RWPE2 (cell line): Measurements from ENCODE around the gene DBH.

Experiments used
- ATAC-seq: fragments of 200-7000 bp; cut with Tn5 transposase; 3 replicates; pipeline ENCODE4 v1.9.1; 2021; ENCODE audit warnings: low read depth
- DNase-seq: peaks from one replicate; pipeline ENCODE4 v3.0.0-alpha.2; 2020; ENCODE audit warnings: low spot score
- H3K27ac ChIP-seq: fragments of 450-650 bp; 2 replicates; pipeline ENCODE4 v1.5.1; 2017; ENCODE audit warnings: mild to moderate bottlenecking; ENCODE audit not compliant: poor library complexity, severe bottlenecking
- H3K27me3 ChIP-seq: fragments of 250-450 bp; sonication (Bioruptor Pico); 2 replicates; pipeline ENCODE4 v1.5.1; 2021; ENCODE audit warnings: mild to moderate bottlenecking, moderate library complexity; ENCODE audit not compliant: insufficient read depth, poor library complexity, severe bottlenecking
- H3K36me3 ChIP-seq: fragments of 250-450 bp; sonication (Bioruptor Pico); 2 replicates; pipeline ENCODE4 v1.5.1; 2020; ENCODE audit warnings: low read depth, mild to moderate bottlenecking, moderate library complexity
- H3K4me1 ChIP-seq: fragments of 250-450 bp; sonication (Bioruptor Pico); 2 replicates; pipeline ENCODE4 v1.5.1; 2021; ENCODE audit warnings: mild to moderate bottlenecking, moderate library complexity; ENCODE audit not compliant: insufficient read depth, poor library complexity, severe bottlenecking
- H3K4me3 ChIP-seq: fragments of 250-450 bp; sonication (Bioruptor Pico); 2 replicates; pipeline ENCODE4 v1.5.1; 2021; ENCODE audit warnings: mild to moderate bottlenecking, moderate library complexity; ENCODE audit not compliant: severe bottlenecking
- H3K9me3 ChIP-seq: fragments of 250-450 bp; sonication (Bioruptor Pico); 2 replicates; pipeline ENCODE4 v1.5.1; 2021; ENCODE audit warnings: mild to moderate bottlenecking, moderate library complexity; ENCODE audit not compliant: severe bottlenecking
- CTCF ChIP-seq: fragments of 450-650 bp; IDR thresholded peaks from one replicate; pipeline ENCODE4 v1.5.1; 2017; ENCODE audit warnings: mild to moderate bottlenecking, moderate library complexity; ENCODE audit not compliant: poor library complexity, severe bottlenecking

The DBH gene

DNA sequence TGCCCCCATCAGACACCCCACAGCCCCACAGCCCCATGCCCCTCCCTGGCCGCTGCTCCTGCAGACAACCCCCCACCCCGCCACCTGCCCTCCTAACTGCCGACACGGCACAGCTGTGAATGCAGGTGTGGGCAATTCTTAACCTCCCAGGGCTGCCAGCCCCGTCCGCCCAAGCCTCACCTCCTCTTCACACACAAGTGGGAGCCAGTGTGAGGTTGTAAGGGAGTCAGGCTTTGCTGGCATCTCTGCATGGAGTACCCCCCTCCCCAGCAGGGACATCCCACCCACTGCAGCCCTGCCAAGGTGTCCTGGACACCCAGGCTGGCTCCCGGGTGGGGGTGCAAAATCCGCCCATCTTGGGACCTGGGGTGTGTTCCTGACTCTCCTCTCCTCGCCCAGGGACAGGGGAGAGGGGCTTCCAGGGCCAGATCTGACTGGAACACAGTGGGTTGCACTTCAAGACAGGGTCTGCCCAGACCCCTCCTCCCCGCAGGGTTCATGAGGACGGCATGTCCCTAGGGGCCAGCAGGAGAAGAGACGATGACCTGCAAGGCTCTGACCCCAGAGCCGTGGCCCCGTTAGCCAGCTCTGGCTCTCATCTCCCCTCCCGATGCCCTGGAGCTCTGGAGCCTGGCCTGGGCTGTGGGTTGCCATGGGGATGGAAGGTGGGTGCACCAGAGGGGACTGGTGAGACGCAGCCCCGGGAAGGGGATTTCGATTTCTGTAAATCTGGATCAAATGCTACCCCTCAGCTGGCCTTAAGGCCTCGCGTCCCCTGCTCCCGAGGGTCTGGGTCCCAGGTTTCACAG, 67.6 kb downstream of the DBH start:
- no peaks in the 10 kb centered on the region for H3K36me3 ChIP-seq
- H3K27me3 ChIP-seq, result peaks cover 37% of the 10 kb centered on the region
- no peak for TF ChIP-seq CTCF
- H3K9me3 ChIP-seq, result no peaks in the 10 kb centered on the region
- H3K4me1 ChIP-seq, result no peaks in the 10 kb centered on the region
- ATAC-seq (no peak), DNase-seq (peak; percentile 58)
- no peak overlapping the region for H3K4me3 ChIP-seq
- H3K27ac ChIP-seq, result no peak overlapping the region

DNA sequence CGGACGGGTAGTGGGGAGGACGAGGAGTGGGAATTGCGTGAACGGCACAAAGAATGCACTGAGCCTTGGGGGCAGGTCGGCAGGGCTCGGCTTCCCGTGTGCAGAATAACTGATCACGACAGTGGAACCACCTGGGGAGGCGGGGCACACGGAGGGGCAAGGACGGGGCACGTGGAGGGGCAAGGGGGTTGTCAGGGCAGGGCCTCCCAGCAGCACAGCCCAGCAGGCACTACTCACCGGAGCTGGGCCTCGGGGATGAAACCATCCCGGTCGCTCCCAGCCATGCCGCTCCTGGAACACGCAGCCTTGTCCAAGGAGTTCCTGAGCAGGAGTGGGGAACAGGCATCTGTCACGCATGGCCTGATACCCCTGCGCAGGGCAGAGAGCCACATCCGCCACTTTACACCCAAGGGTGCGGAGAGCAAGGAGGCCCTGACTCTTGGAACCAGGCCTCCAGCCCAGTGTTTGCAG, 68.6 kb downstream of the DBH start:
- H3K4me3 ChIP-seq, result no peak overlapping the region
- H3K27ac ChIP-seq, result no peak overlapping the region
- DNase-seq, result peak; percentile 51

DNA sequence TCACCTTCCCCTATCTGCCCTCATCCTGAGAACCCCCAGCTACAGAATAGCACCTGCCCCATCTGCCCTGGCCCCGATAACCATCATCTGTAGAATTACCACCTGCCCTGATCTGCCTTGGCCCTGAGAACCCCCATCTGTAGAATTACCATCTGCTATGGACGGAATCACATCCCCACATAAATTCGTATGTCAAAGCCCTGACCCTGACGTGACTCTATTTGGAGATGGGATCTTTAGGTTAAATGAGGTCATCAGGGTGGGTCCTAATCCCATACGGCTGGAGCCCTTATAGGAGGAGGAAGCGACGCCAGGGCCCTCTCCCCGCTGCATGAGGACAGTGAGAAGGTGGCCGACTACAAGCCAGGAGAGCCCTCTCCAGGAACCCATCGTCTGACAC, 69.4 kb downstream of the DBH start:
- DNase-seq (no peak), ATAC-seq (no peak)
- no peak for TF ChIP-seq CTCF
- no peak overlapping the region for H3K4me3 ChIP-seq
- H3K36me3 ChIP-seq, result no peaks in the 10 kb centered on the region
- no peaks in the 10 kb centered on the region for H3K9me3 ChIP-seq
- peaks cover 28% of the 10 kb centered on the region for H3K27me3 ChIP-seq
- H3K4me1 ChIP-seq, result no peaks in the 10 kb centered on the region
- no peak overlapping the region for H3K27ac ChIP-seq

More for the DNA sequence above, 68.6 kb downstream of the DBH start:
- no peak for ATAC-seq
- no peaks in the 10 kb centered on the region for H3K4me1 ChIP-seq
- no peaks in the 10 kb centered on the region for H3K36me3 ChIP-seq
- no peak for TF ChIP-seq CTCF
- no peaks in the 10 kb centered on the region for H3K9me3 ChIP-seq
- H3K27me3 ChIP-seq, result peaks cover 34% of the 10 kb centered on the region

- ATAC-seq (no peak), DNase-seq (no peak)
- Histone ChIP-seq H3K9me3 (no peaks in the 10 kb centered on the region), H3K36me3 (no peaks in the 10 kb centered on the region), H3K27ac (no peak overlapping the region), H3K4me1 (peaks cover 6% of the 10 kb centered on the region), H3K27me3 (peaks cover 19% of the 10 kb centered on the region), H3K4me3 (no peak overlapping the region)
- TF ChIP-seq CTCF, result no peak
Measured at GRCh38 chr9:133706307-133707050, 70.3 kb downstream of the DBH start.
